NCI-H1930 (cell line): ENCODE measurements around the gene SLC17A2.

Source experiments
- DNase-seq, 2 experiments: peaks; one replicate each; lab custom pipeline; 2025; lab: John Stamatoyannopoulos, UW

The SLC17A2 gene

DNA sequence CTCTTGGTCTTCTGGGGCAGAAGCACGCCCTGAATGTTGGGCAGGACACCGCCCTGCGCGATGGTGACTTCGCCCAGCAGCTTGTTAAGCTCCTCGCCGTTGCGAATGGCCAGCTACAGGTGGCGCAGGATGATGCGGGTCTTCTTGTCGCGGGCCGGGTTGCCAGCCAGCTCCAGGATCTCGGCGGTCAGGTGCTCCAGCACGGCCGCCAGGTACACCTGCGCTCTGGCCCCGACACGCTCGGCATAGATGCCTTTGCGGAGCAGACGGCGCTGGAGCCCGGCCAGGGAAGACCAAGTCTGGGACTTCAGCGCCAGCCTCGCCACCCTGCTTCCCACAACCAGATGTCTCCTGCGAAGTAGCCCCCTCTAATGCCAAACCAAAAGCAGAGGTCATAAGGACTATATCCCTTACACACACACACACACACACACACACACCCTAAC lies 48.4 kb downstream of the SLC17A2 start:
- no peak for DNase-seq

GRCh38 chr6:25880601-25881000 lies 49.9 kb downstream of the SLC17A2 start:
- no peak for DNase-seq

DNA sequence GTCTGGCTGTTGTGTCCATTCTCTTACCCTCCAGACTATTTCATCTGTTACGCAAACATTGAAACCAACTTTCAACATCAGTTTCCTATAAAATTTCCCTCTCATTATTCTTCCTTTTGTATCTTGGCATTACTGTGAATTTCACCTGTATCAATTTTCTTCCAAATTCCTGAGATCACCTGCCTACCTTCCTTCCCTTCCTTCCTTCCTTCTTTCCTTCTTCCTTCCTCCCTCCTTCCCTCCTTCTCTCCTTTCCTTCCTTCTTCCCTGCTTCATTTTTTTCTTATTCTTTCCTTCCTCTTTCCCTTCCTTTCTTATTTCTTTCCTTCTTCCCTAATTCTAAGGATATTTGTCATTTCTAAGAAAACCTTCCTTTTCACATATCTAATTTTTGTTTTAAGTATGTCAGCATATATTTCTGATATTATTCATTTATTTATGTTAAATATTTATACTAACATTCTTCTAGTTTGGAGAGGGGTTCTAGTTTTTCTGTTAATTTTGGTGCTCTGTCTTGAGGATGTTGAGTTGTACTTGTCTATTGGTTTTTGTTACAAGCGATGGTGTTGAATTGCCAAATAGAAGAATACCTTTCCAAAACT lies 51.7 kb downstream of the SLC17A2 start:
- no peak for DNase-seq

DNA sequence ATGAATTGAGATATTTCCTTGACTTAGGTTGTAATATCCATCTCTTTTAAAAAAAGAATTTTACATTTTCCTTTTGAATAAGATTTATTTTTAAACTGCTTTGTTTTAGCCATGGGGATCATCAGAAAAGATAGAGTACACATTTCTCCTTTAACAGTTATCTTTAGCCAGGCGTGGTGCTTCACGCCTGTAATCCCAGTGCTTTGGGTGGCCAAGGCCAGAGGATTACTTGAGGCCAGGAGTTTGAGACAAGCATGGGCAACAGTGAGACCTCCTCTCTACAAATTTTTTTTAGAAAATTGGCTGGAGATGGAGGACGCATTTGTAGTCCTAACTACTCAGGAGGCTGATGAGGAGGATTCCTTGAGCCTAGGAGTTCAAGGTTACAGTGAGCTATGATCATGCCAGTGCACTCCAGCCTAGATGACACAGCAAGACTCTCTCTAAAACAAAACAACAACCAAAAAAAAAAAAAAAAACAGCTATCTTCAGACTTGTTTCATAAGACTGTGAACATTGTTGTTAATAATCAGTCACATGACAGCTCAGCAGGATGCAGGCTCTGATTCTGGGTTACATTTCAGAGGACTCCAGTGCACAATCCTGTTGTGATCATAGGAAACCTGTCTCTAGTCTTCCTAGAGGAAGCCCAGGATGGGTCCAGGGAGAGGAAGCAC lies 54.4 kb downstream of the SLC17A2 start:
- DNase-seq: no peak

- no peak for DNase-seq
Observed at GRCh38 chr6:25875563-25875905, 55.0 kb downstream of the SLC17A2 start.

- no peak for DNase-seq
Observed at GRCh38 chr6:25874822-25875562, 55.5 kb downstream of the SLC17A2 start.

- DNase-seq: no peak
Observed at GRCh38 chr6:25874118-25874517, 56.4 kb downstream of the SLC17A2 start, which contains the start of gene SLC17A3. TSS of gene SLC17A3 (minus strand) at chr6:25874243. CDS start at chr6:25868387, 5,856 bp downstream.

DNA sequence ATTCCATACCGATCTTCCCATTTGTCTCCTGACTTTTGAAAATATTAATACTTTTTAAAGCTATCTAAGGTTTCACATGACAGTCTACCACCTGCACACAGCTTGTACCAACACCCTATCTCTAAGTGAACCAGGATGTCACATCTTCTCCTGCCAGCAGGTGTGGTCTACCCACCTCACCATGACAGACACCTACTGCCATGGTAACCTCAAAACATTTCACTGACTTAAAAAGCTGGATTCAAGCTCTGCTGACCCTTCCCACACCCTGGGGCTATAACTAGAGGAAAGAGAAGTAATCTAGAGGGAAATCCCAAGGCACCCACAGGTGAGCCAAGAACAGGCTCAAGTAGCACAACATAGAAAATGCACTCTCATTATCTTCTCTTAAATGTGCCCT lies 57.7 kb downstream of the SLC17A2 start:
- DNase-seq: no peak

DNA sequence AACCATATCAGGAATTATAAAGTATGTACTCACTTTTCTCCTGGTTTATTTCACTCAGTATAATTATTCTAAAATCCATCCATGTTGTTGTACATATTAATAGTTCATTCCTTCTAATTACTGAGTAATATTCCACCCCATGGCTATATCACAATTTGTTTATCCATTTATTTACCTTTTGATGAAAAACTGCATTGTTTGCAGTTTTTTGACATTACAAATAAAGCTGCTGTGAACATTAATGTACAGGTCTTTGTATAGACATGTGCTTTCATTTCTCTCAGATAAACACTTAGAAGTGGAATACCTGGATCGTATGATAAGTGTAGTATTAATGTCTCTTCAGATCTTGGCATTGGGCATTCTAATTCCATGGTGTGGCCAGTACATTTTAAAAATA lies 60.7 kb downstream of the SLC17A2 start:
- DNase-seq: no peak

DNA sequence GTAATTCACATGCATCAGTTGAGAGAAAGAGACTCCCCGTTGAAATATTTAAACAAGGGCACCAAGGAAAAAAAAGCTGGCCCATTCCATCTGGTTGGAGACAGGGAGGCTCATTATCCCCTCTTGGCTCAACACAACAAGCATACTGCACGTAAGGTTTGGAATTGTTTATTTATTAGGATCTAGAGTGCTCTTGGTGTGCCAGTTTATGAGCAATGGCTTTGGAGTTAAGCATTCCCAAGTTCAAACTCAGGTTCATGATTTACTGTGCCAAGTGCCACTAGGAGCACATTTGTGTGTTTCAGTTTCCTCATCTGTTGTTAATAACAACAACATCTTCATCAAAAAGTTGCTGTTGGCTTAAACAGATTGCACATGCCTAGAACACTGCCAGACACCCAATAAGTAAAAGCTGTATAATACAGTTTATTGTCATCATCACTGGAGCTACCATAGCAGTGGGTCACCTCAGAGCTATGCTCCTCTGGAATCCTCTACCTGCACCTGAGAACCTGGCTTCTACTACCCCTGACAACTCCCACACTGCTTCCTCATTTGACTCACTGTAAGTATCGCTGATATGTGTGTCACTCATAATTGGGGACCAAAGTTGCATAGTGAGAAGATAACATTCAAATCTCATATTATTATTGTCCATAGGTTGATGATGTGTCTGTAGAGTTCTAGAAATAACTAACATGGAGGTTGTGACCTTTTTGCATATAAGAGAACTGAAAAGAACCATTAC lies 61.9 kb downstream of the SLC17A2 start:
- no peak for DNase-seq

DNA sequence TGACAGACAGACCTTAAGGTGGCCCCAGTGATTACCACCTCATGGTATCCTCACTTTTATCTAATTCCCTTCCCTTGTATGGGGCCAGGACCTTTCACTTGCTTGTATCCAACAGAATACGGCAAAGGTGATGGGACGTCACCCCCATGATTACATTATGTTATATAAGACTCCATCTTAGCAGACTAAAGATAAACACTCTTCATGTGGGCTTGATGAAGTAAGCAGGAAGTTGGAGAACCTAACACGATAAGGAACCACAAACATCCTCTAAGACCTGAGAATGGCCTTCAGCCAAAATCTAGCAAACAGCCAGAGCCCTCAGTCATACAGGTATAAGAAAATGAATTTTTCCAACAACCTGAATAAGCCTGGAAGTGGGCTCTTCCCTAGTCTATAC lies 64.5 kb downstream of the SLC17A2 start:
- DNase-seq: no peak

- DNase-seq: no peak
Observed at GRCh38 chr6:25863360-25863759, 67.1 kb downstream of the SLC17A2 start.
